Spleen (tissue), 11 donors: ENCODE results near the gene PKD1L1. TPM values are rescaled to one million over a fixed set of nuclear protein-coding genes. Genes with fewer than 3 reads are reported as not detected.

Experiments used
- DNase-seq: peaks from one replicate; pipeline ENCODE4 v3.0.0-alpha.2; 2020
- H3K27ac ChIP-seq, 8 donors: fragments of 200-600 bp; sonication (generic) in 7 of 8; 1 replicate in 4 of 8; 2 replicates in 4 of 8; pipeline versions ENCODE4 v1.5.0 to v1.8.0; 2016 to 2021; ENCODE audit warnings: inconsistent platforms in 4 of 8, mild to moderate bottlenecking in 4 of 8, moderate library complexity in 1 of 8
- H3K27me3 ChIP-seq, 7 donors: fragments of 200-600 bp; sonication (generic) in 6 of 7; replicated peaks in 1 of 7; 1 replicate in 4 of 7; 2 replicates in 3 of 7; pipeline versions ENCODE4 v1.5.0 to v1.8.0; 2016 to 2021; ENCODE audit warnings: inconsistent platforms in 3 of 7, mild to moderate bottlenecking in 1 of 7
- H3K36me3 ChIP-seq, 6 donors: fragments of 200-600 bp; sonication (generic) in 5 of 6; 1 replicate in 4 of 6; 2 replicates in 2 of 6; pipeline versions ENCODE4 v1.5.0 to v1.8.0; 2016 to 2021; ENCODE audit warnings: inconsistent platforms in 2 of 6
- H3K4me1 ChIP-seq, 6 donors: fragments of 200-600 bp; sonication (generic) in 5 of 6; 1 replicate in 3 of 6; 2 replicates in 3 of 6; pipeline versions ENCODE4 v1.5.0 to v1.8.0; 2016 to 2021; ENCODE audit warnings: inconsistent platforms in 3 of 6
- H3K4me3 ChIP-seq, 8 donors: fragments of 200-600 bp; sonication (generic) in 7 of 8; 1 replicate in 4 of 8; 2 replicates in 4 of 8; pipeline versions ENCODE4 v1.5.0 to v1.8.0; 2016 to 2021; ENCODE audit warnings: inconsistent platforms in 4 of 8, mild to moderate bottlenecking in 4 of 8, moderate library complexity in 2 of 8
- H3K9me3 ChIP-seq, 8 donors: fragments of 200-600 bp; sonication (generic) in 7 of 8; 1 replicate in 4 of 8; 2 replicates in 4 of 8; pipeline versions ENCODE4 v1.5.0 to v1.8.0; 2016 to 2021; ENCODE audit warnings: inconsistent platforms in 4 of 8
- POLR2A ChIP-seq, 3 donors: fragments of 450-650 bp; IDR thresholded peaks; one replicate each; pipeline ENCODE4 v1.5.1; 2017; ENCODE audit warnings: antibody characterized with exemption in 3 of 3, mild to moderate bottlenecking in 1 of 3
- POLR2AphosphoS5 ChIP-seq, 3 donors: sonication (generic); formaldehyde crosslinking; IDR thresholded peaks; one replicate each; pipeline ENCODE4 v1.5.1; 2017; ENCODE audit warnings: antibody characterized with exemption in 3 of 3
- WGBS, 5 donors: extraction: QIAGEN DNeasy Blood & Tissue Kit in 3 of 5; methylation state at CpG; one replicate each; pipeline versions ENCODE4 v1.1.5 to v1.1.7; 2013 to 2018; 5-methylcytosine and 5-hydroxymethylcytosine counted together
- intact Hi-C: fragments of 100-400 bp; cut with DNase I; formaldehyde crosslinking; loops from one replicate; pipeline ENCODE4 v1.15.0; 2023; ENCODE audit warnings: low total_unique reads
- polyA plus RNA-seq, 3 donors: library from polyadenylated mRNA; stranded (reverse); fragments of 200-250 nt; gene quantifications; one replicate each; pipeline ENCODE4 v1.2.1, GENCODE V29; 2013
- total RNA-seq, 7 donors: library from RNA; depleted of rRNA in 3 of 7; stranded (reverse); fragments of >200 nt in 3 of 7; fragmentation: NEBNext Ultra II Directional in 4 of 7; extraction: Animal tissue kit (Norgen Biotek cat#: 25700) in 4 of 7; gene quantifications; one replicate each; pipeline versions ENCODE4 v1.1.0 to v1.2.1, GENCODE V29; 2016 to 2021
- TF ChIP-seq, protein P1 (sequence below), 11 experiments: fragments of 200-600 bp in 7 of 11; fragments of 450-650 bp in 4 of 11; sonication (generic) in 4 of 11; IDR thresholded peaks in 8 of 11; conservative IDR thresholded peaks in 3 of 11; 1 replicate in 7 of 11; 2 replicates in 4 of 11; pipeline versions ENCODE4 v1.4.0 to v1.8.0; 2016 to 2021; ENCODE audit warnings: antibody characterized with exemption in 11 of 11, inconsistent platforms in 4 of 11, mild to moderate bottlenecking in 1 of 11
- donor health status: healthy with polysubstance abuse.
- donor health status: DM: no; HTN: no; CAD: no; lungs with moderate emphysema.
- donor health status: DM: no; HTN: no; CAD: no.
- donor health status: Bipolar disorder and iron deficiency.
- donor health status: healthy.
- donor health status: DM: no; HTN: no; CAD: no.
- donor health status: DM: yes; HTN: yes; CAD: no.

Gene PKD1L1
- total and polyA plus RNA-seq, 10 donors, result 0.28 to 1.3 (median 0.49) TPM

DNA sequence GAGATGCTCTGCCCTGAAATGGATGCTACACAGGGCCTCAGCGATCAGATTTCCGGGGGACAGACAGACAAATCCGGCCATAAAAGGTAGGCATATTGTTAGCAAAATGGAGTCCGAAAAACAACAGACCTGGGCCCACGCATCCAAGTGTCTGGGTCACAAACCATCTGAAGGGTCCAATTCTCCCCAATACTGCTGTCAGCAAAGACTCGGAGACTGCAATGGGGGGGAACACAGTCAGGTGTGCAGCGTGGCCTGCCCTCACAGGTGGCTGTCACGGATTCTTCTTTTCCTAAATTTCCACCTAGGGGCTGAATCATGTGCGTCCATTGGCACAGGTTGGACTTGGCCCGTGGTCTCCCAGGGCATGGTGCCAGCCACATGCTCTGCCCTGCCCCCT is 12.9 kb downstream of the PKD1L1 start:
- Histone ChIP-seq H3K36me3 (no peaks in the 10 kb centered on the region), H3K27ac (no peak overlapping the region), H3K9me3 (no peaks in the 10 kb centered on the region), H3K4me3 (no peak overlapping the region), H3K4me1 (peaks cover 0 to 40% (median 23%) of the 10 kb centered on the region in 6 donors), H3K27me3 (no peaks in the 10 kb centered on the region)
- no peak for DNase-seq
- WGBS, 5 donors, result 96 to 97% (median 96%) methylated on average over 10 of the region's 10 CpGs
- intact Hi-C loops, result no loop called here
- TF ChIP-seq, protein P1, sequence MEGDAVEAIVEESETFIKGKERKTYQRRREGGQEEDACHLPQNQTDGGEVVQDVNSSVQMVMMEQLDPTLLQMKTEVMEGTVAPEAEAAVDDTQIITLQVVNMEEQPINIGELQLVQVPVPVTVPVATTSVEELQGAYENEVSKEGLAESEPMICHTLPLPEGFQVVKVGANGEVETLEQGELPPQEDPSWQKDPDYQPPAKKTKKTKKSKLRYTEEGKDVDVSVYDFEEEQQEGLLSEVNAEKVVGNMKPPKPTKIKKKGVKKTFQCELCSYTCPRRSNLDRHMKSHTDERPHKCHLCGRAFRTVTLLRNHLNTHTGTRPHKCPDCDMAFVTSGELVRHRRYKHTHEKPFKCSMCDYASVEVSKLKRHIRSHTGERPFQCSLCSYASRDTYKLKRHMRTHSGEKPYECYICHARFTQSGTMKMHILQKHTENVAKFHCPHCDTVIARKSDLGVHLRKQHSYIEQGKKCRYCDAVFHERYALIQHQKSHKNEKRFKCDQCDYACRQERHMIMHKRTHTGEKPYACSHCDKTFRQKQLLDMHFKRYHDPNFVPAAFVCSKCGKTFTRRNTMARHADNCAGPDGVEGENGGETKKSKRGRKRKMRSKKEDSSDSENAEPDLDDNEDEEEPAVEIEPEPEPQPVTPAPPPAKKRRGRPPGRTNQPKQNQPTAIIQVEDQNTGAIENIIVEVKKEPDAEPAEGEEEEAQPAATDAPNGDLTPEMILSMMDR (IDR thresholded peaks at IDR 0.05 in 8 of 11, conservative IDR thresholded peaks at IDR 0.05 in 3 of 11), result no peak
- no peak for TF ChIP-seq POLR2AphosphoS5 (IDR thresholded peaks at IDR 0.05)
- no peak for TF ChIP-seq POLR2A (IDR thresholded peaks at IDR 0.05)

DNA sequence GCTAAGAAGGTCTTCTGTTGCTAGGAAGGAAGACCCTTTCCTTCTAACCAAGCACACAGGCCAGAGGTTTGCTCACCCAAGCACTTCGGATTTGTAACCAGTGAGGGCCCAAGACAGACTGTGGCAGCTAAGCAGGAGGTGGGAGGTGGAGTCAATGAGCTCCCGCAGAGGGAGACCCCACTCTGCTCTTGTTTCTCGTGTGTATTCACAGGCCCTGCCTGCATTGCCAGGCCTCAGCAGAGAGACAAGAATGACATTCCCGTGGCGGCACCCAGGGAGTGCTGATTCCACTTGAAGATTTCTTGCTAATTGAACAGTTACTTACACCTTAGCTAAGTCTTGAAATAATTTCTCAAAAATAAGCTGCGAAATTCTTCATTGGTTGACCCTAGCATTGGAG is 13.4 kb downstream of the PKD1L1 start:
- intact Hi-C loops, result no loop called here
- H3K27me3 ChIP-seq, result no peaks in the 10 kb centered on the region
- no peak overlapping the region for H3K27ac ChIP-seq
- H3K9me3 ChIP-seq, result no peaks in the 10 kb centered on the region
- H3K4me3 ChIP-seq, result no peak overlapping the region
- DNase-seq, result no peak
- H3K36me3 ChIP-seq, result no peaks in the 10 kb centered on the region
- no peak for TF ChIP-seq POLR2A (IDR thresholded peaks at IDR 0.05)
- TF ChIP-seq, protein P1 (IDR thresholded peaks at IDR 0.05 in 8 of 11, conservative IDR thresholded peaks at IDR 0.05 in 3 of 11), result no peak
- TF ChIP-seq POLR2AphosphoS5 (IDR thresholded peaks at IDR 0.05), result no peak
- 89 to 98% (median 94%) methylated on average over 5 to 6 of the region's 6 CpGs for WGBS, 5 donors
- peaks cover 0 to 35% (median 20%) of the 10 kb centered on the region in 6 donors for H3K4me1 ChIP-seq

DNA sequence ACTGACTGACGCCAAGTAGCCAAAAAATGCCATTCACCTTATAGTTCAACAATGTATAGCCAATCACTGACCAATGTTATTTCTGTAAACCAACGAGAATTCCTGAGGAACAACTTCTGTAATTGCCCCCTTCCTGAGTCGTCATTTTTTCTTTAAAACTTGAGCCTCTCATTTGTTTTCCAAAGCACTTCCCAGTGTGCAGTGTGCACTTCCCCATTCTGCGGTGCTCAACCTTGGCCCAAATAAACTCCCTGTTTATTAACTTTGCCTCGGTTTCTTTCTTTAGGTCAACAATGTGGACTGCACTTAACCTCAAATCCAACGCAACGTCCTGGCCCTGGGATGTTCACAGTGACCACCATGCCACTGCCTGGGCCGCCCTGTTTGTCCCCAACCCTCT is 15.1 kb downstream of the PKD1L1 start:
- DNase-seq, result no peak
- Histone ChIP-seq H3K27ac (no peak overlapping the region), H3K9me3 (no peaks in the 10 kb centered on the region), H3K4me3 (no peak overlapping the region), H3K4me1 (peaks cover 0 to 26% (median 19%) of the 10 kb centered on the region in 6 donors), H3K27me3 (no peaks in the 10 kb centered on the region), H3K36me3 (no peaks in the 10 kb centered on the region)
- WGBS, 5 donors, result 71 to 75% (median 73%) methylated on average over 8 of the region's 8 CpGs
- intact Hi-C loops, result no loop called here
- TF ChIP-seq, protein P1 (IDR thresholded peaks at IDR 0.05 in 8 of 11, conservative IDR thresholded peaks at IDR 0.05 in 3 of 11), result no peak
- no peak for TF ChIP-seq POLR2AphosphoS5 (IDR thresholded peaks at IDR 0.05)
- no peak for TF ChIP-seq POLR2A (IDR thresholded peaks at IDR 0.05)

DNA sequence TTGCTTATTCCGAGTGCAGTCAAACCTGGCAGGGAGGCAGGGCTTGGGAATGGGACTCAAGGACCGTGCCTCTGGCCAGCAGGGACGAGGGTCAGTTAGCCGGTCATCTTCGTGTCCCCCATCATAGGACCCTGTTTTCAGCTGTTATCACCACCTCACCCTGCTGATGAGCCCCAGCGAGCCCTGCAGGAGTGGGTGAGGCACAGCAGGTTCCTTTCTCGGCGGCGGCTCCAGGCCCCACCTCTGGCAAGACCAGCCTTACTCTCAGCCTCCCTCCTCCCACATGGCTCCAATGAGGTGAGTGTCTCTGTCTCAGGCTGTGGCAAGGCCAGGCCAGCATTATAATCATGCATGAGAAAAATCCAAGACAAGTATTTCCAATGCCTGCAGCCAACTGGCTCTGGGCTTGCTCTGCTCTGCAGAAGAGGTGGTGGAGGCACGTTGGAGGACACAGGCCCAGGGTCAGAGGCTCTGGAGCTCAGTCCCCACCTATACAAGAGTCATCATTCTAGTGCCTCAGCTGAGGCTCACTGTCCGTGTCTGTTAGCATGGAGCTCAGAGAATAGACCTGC is 15.7 kb downstream of the PKD1L1 start:
- Histone ChIP-seq H3K36me3 (no peaks in the 10 kb centered on the region), H3K4me1 (peaks cover 0 to 20% (median 14%) of the 10 kb centered on the region in 6 donors), H3K27me3 (no peaks in the 10 kb centered on the region), H3K27ac (no peak overlapping the region), H3K9me3 (no peaks in the 10 kb centered on the region), H3K4me3 (no peak overlapping the region)
- no peak for DNase-seq
- TF ChIP-seq POLR2A (IDR thresholded peaks at IDR 0.05), result no peak
- TF ChIP-seq, protein P1 (IDR thresholded peaks at IDR 0.05 in 8 of 11, conservative IDR thresholded peaks at IDR 0.05 in 3 of 11), result no peak
- no peak for TF ChIP-seq POLR2AphosphoS5 (IDR thresholded peaks at IDR 0.05)
- intact Hi-C loops, result no loop called here
- WGBS, 5 donors, result 87 to 95% (median 93%) methylated on average over 10 to 11 of the region's 11 CpGs
